Measurements from ENCODE around the gene ARHGEF11.

The ARHGEF11 gene

DNA sequence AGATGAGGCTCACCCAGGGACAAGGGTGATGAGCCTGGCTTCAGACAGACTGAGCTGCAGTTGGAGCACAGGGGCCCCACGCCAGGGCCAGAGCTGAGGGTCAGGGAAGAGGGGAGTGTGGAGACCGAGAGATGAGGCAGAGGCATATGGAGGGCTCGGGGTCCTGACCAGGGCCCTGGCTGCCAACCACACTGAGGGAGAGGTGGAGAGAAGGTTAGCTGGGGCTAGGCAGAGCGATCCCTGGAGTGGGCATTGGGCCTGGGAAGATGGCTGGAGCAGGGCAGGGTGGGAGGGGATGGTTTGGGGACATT, 144.0 kb downstream of the ARHGEF11 start:
- TF ChIP-seq ZFX (IDR thresholded peaks at IDR 0.05; ENCODE audit: borderline replicate concordance): no peak
- no peak overlapping the region for H3K27ac ChIP-seq

DNA sequence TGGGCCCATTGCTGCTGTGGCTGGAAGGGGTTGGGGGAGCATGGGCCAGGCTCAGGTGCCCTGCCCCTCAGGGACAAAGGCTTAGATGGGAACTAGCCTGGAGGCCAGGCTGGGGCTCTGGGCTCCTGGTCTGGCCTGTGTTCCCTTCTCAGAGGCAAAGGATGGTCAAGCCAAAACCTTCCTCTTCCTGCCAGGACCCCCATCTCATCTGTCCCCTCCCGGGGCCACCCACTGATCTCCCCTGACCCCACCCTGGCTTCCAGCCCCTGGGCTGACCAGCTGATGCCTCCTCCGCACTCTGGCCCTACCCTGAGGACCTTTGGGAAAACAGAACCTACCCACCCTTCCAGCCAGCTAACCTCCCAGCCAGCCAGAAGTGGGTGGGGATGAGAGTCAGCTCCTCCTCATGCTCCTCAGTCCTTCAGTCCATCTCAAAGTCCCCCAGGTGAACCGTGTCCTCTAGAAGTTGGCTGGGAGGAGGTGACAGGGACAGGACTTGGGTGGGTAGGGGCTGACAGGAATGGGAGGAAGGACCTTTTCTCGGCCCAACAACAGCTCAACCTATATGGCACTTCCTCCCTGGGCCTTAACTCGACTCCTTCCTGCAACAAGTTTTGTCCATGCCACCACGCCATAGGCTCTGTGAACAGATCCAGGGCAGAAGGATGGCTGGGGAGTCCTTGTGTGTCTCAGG, 144.5 kb downstream of the ARHGEF11 start:
- H3K27ac ChIP-seq: no peak overlapping the region
- TF ChIP-seq CTCF (IDR thresholded peaks at IDR 0.05) (no peak), ZFX (IDR thresholded peaks at IDR 0.05; ENCODE audit: borderline replicate concordance) (no peak)

GRCh38 chr1:156899956-156900718, 145.4 kb downstream of the ARHGEF11 start:
- no peak overlapping the region for H3K27ac ChIP-seq
- TF ChIP-seq CTCF (IDR thresholded peaks at IDR 0.05): no peak
- no peak for TF ChIP-seq ZFX (IDR thresholded peaks at IDR 0.05; ENCODE audit: borderline replicate concordance)

DNA sequence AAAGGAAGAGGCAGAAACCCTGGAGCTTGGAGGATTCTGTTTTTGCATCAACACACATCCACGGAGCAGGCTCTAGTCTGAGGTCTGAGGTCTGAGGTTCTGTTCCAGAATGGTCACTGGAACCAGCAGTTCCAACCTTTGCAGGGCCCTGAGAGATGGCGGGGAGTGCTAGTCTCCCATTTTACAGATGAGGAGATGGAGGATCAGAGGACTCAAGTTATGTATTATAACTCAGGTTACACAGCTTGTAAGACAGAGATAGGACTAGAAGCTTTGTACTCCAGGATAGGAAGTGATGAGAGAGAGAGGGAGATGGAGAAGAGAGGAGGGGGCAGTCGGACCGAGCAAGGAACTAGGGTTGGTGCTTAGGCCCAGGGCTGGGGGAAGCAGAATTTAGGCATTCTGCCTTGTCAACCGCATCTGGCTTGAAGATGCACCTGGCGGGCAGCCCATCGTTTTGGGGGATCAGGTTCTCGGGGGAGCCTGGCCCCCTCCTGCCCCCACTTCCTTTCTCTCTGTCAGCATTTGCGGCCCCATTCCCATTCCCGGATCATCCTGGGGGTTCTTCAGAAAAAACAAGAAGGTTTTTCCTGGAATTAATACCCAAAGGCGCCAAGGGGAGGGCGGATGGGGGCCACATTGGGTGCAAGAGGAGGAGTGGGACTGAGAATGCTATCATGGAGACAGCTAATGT, 146.4 kb downstream of the ARHGEF11 start:
- TF ChIP-seq ZFX (IDR thresholded peaks at IDR 0.05; ENCODE audit: borderline replicate concordance) (no peak), CTCF (IDR thresholded peaks at IDR 0.05) (no peak)
- no peak overlapping the region for H3K27ac ChIP-seq

GRCh38 chr1:156898161-156898566, 147.4 kb downstream of the ARHGEF11 start:
- H3K27ac ChIP-seq: no peak overlapping the region
- no peak for TF ChIP-seq ZFX (IDR thresholded peaks at IDR 0.05; ENCODE audit: borderline replicate concordance)
- no peak for TF ChIP-seq CTCF (IDR thresholded peaks at IDR 0.05)

DNA sequence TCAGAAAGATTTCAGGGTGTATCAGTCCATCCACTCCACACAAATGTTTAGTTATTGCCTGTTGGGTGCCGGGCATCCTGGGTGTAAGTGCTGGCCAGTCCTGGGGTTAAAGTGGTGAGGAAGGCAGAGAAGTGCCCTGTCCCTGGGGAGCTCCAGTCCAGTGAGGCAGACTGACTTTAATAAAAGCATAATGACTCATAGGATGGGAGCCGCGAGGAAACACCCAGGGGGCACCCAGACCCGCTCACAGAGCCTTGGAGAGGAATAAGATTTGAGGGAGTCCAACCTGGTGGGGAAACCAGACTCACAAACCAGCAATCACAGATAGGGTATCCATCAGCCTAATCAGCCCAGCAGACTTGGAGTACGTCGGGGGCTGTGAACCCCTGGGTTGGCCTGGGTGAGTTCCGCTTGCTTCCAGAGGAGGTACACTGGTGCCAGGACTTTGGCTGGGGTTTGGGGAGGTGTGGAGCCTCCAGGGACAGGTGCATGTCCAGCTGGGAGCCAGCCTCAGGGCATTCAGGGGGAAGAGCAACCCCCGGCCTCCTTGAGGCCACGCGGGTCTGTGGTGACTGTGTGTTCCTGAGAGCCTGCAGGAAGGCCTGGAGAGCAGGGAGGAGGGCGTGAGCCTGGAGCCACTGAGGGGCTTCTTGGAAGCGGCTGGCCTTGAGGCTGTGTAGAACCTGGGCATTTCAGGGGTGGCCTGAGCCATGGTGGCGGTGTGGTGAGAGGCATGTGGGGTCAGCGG, 148.3 kb downstream of the ARHGEF11 start:
- TF ChIP-seq ZFX (IDR thresholded peaks at IDR 0.05; ENCODE audit: borderline replicate concordance): no peak
- no peak for TF ChIP-seq CTCF (IDR thresholded peaks at IDR 0.05)
- H3K27ac ChIP-seq: no peak overlapping the region

DNA sequence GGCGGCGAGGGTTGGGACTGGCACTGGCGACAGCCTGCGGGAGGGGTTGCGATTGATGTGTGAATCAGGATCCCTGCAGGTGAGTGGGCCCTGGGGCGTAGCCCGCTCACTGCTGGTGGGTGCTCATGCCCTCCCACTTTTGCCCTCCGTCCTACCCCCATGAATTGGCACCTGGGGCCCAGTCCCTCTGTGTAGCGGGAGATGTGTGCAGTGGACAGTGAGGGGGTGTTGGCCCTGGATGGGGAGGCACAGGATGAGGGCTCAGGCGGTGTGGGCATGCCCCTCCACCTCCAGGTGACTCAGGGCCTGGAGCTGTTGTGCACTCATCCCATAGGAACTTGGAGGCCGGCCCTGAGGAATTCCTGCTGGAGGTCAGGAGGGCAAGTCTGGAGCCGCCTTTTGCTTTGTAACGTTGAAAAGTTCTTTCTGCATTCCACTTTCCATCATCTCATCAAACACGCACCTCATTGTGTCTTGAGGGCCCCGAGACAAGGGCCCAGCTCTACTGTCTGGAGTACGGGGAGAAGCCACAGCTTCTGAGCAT, 149.0 kb downstream of the ARHGEF11 start:
- TF ChIP-seq ZFX (IDR thresholded peaks at IDR 0.05; ENCODE audit: borderline replicate concordance) (no peak), CTCF (IDR thresholded peaks at IDR 0.05) (no peak)
- no peak overlapping the region for H3K27ac ChIP-seq

Data from 22Rv1 (cell line).